ENCODE data around the gene AOC2.

Gene AOC2

GRCh38 chr17:42844271-42844670, at the start of gene AOC2:
AOC2 (plus strand) TSS chr17:42844580; CDS start chr17:42844627, 47 bp downstream.
- no peak for DNase-seq (ENCODE audit: low read depth)

GRCh38 chr17:42795061-42795460, 49.3 kb upstream of the AOC2 start:
- H3K4me3 ChIP-seq (ENCODE audit: low read depth, low read length), result no peak overlapping the region
- no peak for DNase-seq (ENCODE audit: low read depth)
- no peak for TF ChIP-seq CTCF (conservative IDR thresholded peaks at IDR 0.05; ENCODE audit: low read depth, low read length)

More at GRCh38 chr17:42844271-42844670, at the start of gene AOC2:
- no peak within 1 kb of the TSS for H3K4me3 ChIP-seq (ENCODE audit: low read depth, low read length)
- no peak for TF ChIP-seq CTCF (conservative IDR thresholded peaks at IDR 0.05; ENCODE audit: low read depth, low read length)

- no peak for TF ChIP-seq CTCF (conservative IDR thresholded peaks at IDR 0.05; ENCODE audit: low read depth, low read length)
- DNase-seq (ENCODE audit: low read depth), result no peak
- H3K4me3 ChIP-seq (ENCODE audit: low read depth, low read length), result no peak overlapping the region
These were observed 48.9 kb upstream of the AOC2 start for GRCh38 chr17:42795465-42795864.

GRCh38 chr17:42796066-42796758, 48.2 kb upstream of the AOC2 start:
- no peak for TF ChIP-seq CTCF (conservative IDR thresholded peaks at IDR 0.05; ENCODE audit: low read depth, low read length)
- DNase-seq (ENCODE audit: low read depth), result no peak
- H3K4me3 ChIP-seq (ENCODE audit: low read depth, low read length), result no peak overlapping the region

GRCh38 chr17:42797067-42798007, 47.0 kb upstream of the AOC2 start:
- peak overlapping the region; percentile 98 for H3K4me3 ChIP-seq (ENCODE audit: low read depth, low read length)
- DNase-seq (ENCODE audit: low read depth), result no peak
- TF ChIP-seq CTCF (conservative IDR thresholded peaks at IDR 0.05; ENCODE audit: low read depth, low read length), result no peak

- H3K4me3 ChIP-seq (ENCODE audit: low read depth, low read length), result peak overlapping the region; percentile 98
- TF ChIP-seq CTCF (conservative IDR thresholded peaks at IDR 0.05; ENCODE audit: low read depth, low read length), result no peak
- DNase-seq (ENCODE audit: low read depth), result no peak
These were observed 46.4 kb upstream of the AOC2 start for GRCh38 chr17:42798011-42798382.

Data from choroid plexus epithelial cell (primary cell).